ENCODE measurements around the gene PHC2. TPM values are rescaled to one million over a fixed set of nuclear protein-coding genes. Genes with fewer than 3 reads are reported as not detected.

The PHC2 gene
- total RNA-seq, 1 donor from 2014 or later = 155 TPM

- Mint-ChIP-seq H3K36me3 (ENCODE audit: low read depth) (peaks cover 7% of the 10 kb centered on the region), H3K27ac (ENCODE audit: unreplicated experiment) (peak overlapping the region; percentile 97), H3K4me1 (peaks cover 66% of the 10 kb centered on the region), H3K27me3 (ENCODE audit: low read depth) (no peaks in the 10 kb centered on the region), H3K9me3 (no peaks in the 10 kb centered on the region), H3K4me3 (peak overlapping the region; percentile 90)
- no peak for TF ChIP-seq CTCF (conservative IDR thresholded peaks at IDR 0.05)
- DNase-seq (ENCODE audit: low read depth, low spot score) = peak; percentile 22
Observed at GRCh38 chr1:33349081-33349759, 81.7 kb downstream of the PHC2 start.

GRCh38 chr1:33348676-33349080 lies 82.2 kb downstream of the PHC2 start:
- Mint-ChIP-seq H3K9me3 (no peaks in the 10 kb centered on the region), H3K27me3 (ENCODE audit: low read depth) (no peaks in the 10 kb centered on the region), H3K4me1 (peaks cover 67% of the 10 kb centered on the region), H3K27ac (ENCODE audit: unreplicated experiment) (peak overlapping the region; percentile 97), H3K36me3 (ENCODE audit: low read depth) (peaks cover 5% of the 10 kb centered on the region), H3K4me3 (peak overlapping the region; percentile 90)
- no peak for DNase-seq (ENCODE audit: low read depth, low spot score)
- no peak for TF ChIP-seq CTCF (conservative IDR thresholded peaks at IDR 0.05)

GRCh38 chr1:33348194-33348593 lies 82.7 kb downstream of the PHC2 start:
- H3K27ac Mint-ChIP-seq (ENCODE audit: unreplicated experiment) = peak overlapping the region; percentile 4

GRCh38 chr1:33347650-33347992 lies 83.3 kb downstream of the PHC2 start:
- Mint-ChIP-seq H3K9me3 (no peaks in the 10 kb centered on the region), H3K27me3 (ENCODE audit: low read depth) (no peaks in the 10 kb centered on the region), H3K4me1 (peaks cover 68% of the 10 kb centered on the region), H3K4me3 (peak overlapping the region; percentile 90), H3K36me3 (ENCODE audit: low read depth) (peaks cover 8% of the 10 kb centered on the region), H3K27ac (ENCODE audit: unreplicated experiment) (peak overlapping the region; percentile 25)
- no peak for DNase-seq (ENCODE audit: low read depth, low spot score)
- TF ChIP-seq CTCF (conservative IDR thresholded peaks at IDR 0.05) = no peak

More at GRCh38 chr1:33348194-33348593, 82.7 kb downstream of the PHC2 start:
- Mint-ChIP-seq H3K4me3 (peak overlapping the region; percentile 90), H3K4me1 (peaks cover 65% of the 10 kb centered on the region), H3K27me3 (ENCODE audit: low read depth) (no peaks in the 10 kb centered on the region), H3K9me3 (no peaks in the 10 kb centered on the region), H3K36me3 (ENCODE audit: low read depth) (peaks cover 8% of the 10 kb centered on the region)
- TF ChIP-seq CTCF (conservative IDR thresholded peaks at IDR 0.05) = no peak
- DNase-seq (ENCODE audit: low read depth, low spot score) = no peak

GRCh38 chr1:33346927-33347649 lies 83.8 kb downstream of the PHC2 start:
- H3K27me3 Mint-ChIP-seq (ENCODE audit: low read depth) = no peaks in the 10 kb centered on the region
- peaks cover 10% of the 10 kb centered on the region for H3K36me3 Mint-ChIP-seq (ENCODE audit: low read depth)
- no peaks in the 10 kb centered on the region for H3K9me3 Mint-ChIP-seq
- peak overlapping the region; percentile 90 for H3K4me3 Mint-ChIP-seq
- no peak for TF ChIP-seq CTCF (conservative IDR thresholded peaks at IDR 0.05)
- H3K4me1 Mint-ChIP-seq = peaks cover 72% of the 10 kb centered on the region
- no peak for DNase-seq (ENCODE audit: low read depth, low spot score)
- peak overlapping the region; percentile 54 for H3K27ac Mint-ChIP-seq (ENCODE audit: unreplicated experiment)

Data from neural crest cell (in vitro differentiated cells).